Measurements from ENCODE around the gene FAM210A.

DNA sequence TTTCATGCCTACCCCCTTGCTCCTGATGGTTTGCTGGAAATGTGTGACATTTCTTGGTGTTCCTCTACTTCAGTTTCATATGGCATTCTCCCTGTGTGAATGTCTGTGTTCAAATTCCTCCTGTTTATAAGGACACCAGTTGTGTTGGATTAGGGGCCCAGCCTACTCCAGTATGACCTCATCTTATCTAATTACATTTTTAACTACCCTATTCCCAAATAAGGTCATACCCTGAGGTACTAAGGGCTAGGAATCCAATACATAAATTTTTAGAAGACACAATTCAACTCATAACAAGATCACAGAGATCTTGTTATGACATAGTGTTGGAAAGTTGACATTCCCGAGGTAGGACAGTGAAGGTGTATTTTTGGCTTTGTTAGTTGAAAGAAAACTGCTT, 5.5 kb downstream of the FAM210A start:
- TF ChIP-seq, protein P1, sequence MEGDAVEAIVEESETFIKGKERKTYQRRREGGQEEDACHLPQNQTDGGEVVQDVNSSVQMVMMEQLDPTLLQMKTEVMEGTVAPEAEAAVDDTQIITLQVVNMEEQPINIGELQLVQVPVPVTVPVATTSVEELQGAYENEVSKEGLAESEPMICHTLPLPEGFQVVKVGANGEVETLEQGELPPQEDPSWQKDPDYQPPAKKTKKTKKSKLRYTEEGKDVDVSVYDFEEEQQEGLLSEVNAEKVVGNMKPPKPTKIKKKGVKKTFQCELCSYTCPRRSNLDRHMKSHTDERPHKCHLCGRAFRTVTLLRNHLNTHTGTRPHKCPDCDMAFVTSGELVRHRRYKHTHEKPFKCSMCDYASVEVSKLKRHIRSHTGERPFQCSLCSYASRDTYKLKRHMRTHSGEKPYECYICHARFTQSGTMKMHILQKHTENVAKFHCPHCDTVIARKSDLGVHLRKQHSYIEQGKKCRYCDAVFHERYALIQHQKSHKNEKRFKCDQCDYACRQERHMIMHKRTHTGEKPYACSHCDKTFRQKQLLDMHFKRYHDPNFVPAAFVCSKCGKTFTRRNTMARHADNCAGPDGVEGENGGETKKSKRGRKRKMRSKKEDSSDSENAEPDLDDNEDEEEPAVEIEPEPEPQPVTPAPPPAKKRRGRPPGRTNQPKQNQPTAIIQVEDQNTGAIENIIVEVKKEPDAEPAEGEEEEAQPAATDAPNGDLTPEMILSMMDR (IDR thresholded peaks at IDR 0.05; ENCODE audit: low read length), result no peak
- TF ChIP-seq EZH2 (IDR thresholded peaks at IDR 0.05; ENCODE audit: borderline replicate concordance, low read length), result no peak

Data from OCI-LY1 (cell line).